ENCODE results near the gene DENND4A. TPM values are rescaled to one million over a fixed set of nuclear protein-coding genes. Genes with fewer than 3 reads are reported as not detected.

The DENND4A gene
- total and polyA plus RNA-seq, 3 donors from 2014 or later: 16.5 to 65.7 (median 63.4) TPM

GRCh38 chr15:65730549-65731172, 61.4 kb downstream of the DENND4A start:
- 87 to 97% methylated on average over 2 of the region's 2 CpGs for WGBS, 2 donors
- intact Hi-C loops (cut with DNase I; ENCODE audit: low total_unique reads): no loop called here
- TF ChIP-seq POLR2A (IDR thresholded peaks at IDR 0.05) (no peak), CTCF (IDR thresholded peaks at IDR 0.05) (no peak)
- Histone ChIP-seq H3K36me3 (ENCODE audit: low read depth, missing control alignments) (no peaks in the 10 kb centered on the region), H3K9me3 (no peaks in the 10 kb centered on the region), H3K27ac (no peak overlapping the region), H3K27me3 (no peaks in the 10 kb centered on the region), H3K4me3 (no peak overlapping the region), H3K4me1 (no peaks in the 10 kb centered on the region)
- DNase-seq: no peak

- H3K4me1 ChIP-seq: no peaks in the 10 kb centered on the region
- WGBS, 2 donors: 86 to 91% methylated on average over 3 of the region's 3 CpGs
- no peaks in the 10 kb centered on the region for H3K36me3 ChIP-seq (ENCODE audit: low read depth, missing control alignments)
- no peak for DNase-seq
- intact Hi-C loops (cut with DNase I; ENCODE audit: low total_unique reads): no loop called here
- H3K27ac ChIP-seq: no peak overlapping the region
- H3K4me3 ChIP-seq: no peak overlapping the region
- H3K9me3 ChIP-seq: no peaks in the 10 kb centered on the region
- no peaks in the 10 kb centered on the region for H3K27me3 ChIP-seq
- no peak for TF ChIP-seq CTCF (IDR thresholded peaks at IDR 0.05)
- no peak for TF ChIP-seq POLR2A (IDR thresholded peaks at IDR 0.05)
These were observed 67.5 kb downstream of the DENND4A start for GRCh38 chr15:65724464-65725215.

GRCh38 chr15:65723876-65724275, 68.2 kb downstream of the DENND4A start:
- no peak overlapping the region for H3K4me3 ChIP-seq
- H3K36me3 ChIP-seq (ENCODE audit: low read depth, missing control alignments): no peaks in the 10 kb centered on the region
- WGBS, 2 donors: 91 to 94% methylated on average over 5 of the region's 5 CpGs
- DNase-seq: no peak
- intact Hi-C loops (cut with DNase I; ENCODE audit: low total_unique reads): no loop called here
- TF ChIP-seq CTCF (IDR thresholded peaks at IDR 0.05) (no peak), POLR2A (IDR thresholded peaks at IDR 0.05) (no peak)
- H3K27ac ChIP-seq: no peak overlapping the region
- H3K9me3 ChIP-seq: no peaks in the 10 kb centered on the region
- no peaks in the 10 kb centered on the region for H3K27me3 ChIP-seq
- H3K4me1 ChIP-seq: no peaks in the 10 kb centered on the region

- WGBS, 2 donors: 93 to 94% methylated on average over 5 of the region's 5 CpGs
- H3K27ac ChIP-seq: no peak overlapping the region
- H3K4me1 ChIP-seq: no peaks in the 10 kb centered on the region
- H3K36me3 ChIP-seq (ENCODE audit: low read depth, missing control alignments): no peaks in the 10 kb centered on the region
- H3K9me3 ChIP-seq: no peaks in the 10 kb centered on the region
- TF ChIP-seq CTCF (IDR thresholded peaks at IDR 0.05): no peak
- no peak for TF ChIP-seq POLR2A (IDR thresholded peaks at IDR 0.05)
- intact Hi-C loops (cut with DNase I; ENCODE audit: low total_unique reads): no loop called here
- no peak for DNase-seq
- no peaks in the 10 kb centered on the region for H3K27me3 ChIP-seq
- H3K4me3 ChIP-seq: no peak overlapping the region
These were observed 69.9 kb downstream of the DENND4A start for GRCh38 chr15:65722191-65722590.
